HFF-Myc (cell line): ENCODE measurements around the gene SBF2.
"Not testable (repeated sequence)": the region's sequence is repeated elsewhere in the genome, so short reads cannot be mapped to it uniquely, and the experiment has no call there.

Source experiments
- DNase-seq: peaks from one replicate; pipeline ENCODE4 v3.0.0-alpha.2; 2011; ENCODE audit warnings: low read depth; ENCODE audit errors: extremely low read depth
- H3K4me3 ChIP-seq: replicated peaks from 2 replicates; pipeline ENCODE4 v1.5.1; 2011; ENCODE audit warnings: low read depth, mild to moderate bottlenecking, control low read depth, low read length
- CTCF ChIP-seq: IDR thresholded peaks from 2 replicates; pipeline ENCODE4 v1.5.1; 2012; ENCODE audit warnings: mild to moderate bottlenecking, low read depth, low read length, control low read depth; ENCODE audit errors: missing control alignments

SBF2 gene

GRCh38 chr11:10236840-10237239 is 57.2 kb downstream of the SBF2 start:
- no peak for TF ChIP-seq CTCF
- no peak for DNase-seq
- H3K4me3 ChIP-seq, result no peak overlapping the region

GRCh38 chr11:10233581-10233980 is 60.4 kb downstream of the SBF2 start:
- DNase-seq, result peak; percentile 10
- no peak overlapping the region for H3K4me3 ChIP-seq
- no peak for TF ChIP-seq CTCF

- no peak for TF ChIP-seq CTCF
- H3K4me3 ChIP-seq, result no peak overlapping the region
- DNase-seq, result no peak
These were observed 61.3 kb downstream of the SBF2 start for GRCh38 chr11:10232756-10233155.

GRCh38 chr11:10231803-10232202 is 62.2 kb downstream of the SBF2 start:
- DNase-seq, H3K4me3 ChIP-seq: not testable (repeated sequence)

GRCh38 chr11:10225553-10225952 is 68.5 kb downstream of the SBF2 start:
- no peak overlapping the region for H3K4me3 ChIP-seq
- TF ChIP-seq CTCF, result no peak
- DNase-seq, result no peak

GRCh38 chr11:10222399-10222798 is 71.6 kb downstream of the SBF2 start:
- DNase-seq, result no peak

GRCh38 chr11:10221342-10221741 is 72.7 kb downstream of the SBF2 start:
- no peak for DNase-seq
- TF ChIP-seq CTCF, result no peak
- no peak overlapping the region for H3K4me3 ChIP-seq

More at GRCh38 chr11:10222399-10222798, 71.6 kb downstream of the SBF2 start:
- no peak for TF ChIP-seq CTCF
- no peak overlapping the region for H3K4me3 ChIP-seq
